Immature natural killer cell (primary cell): ENCODE data around the gene GATB. TPM values are rescaled to one million over a fixed set of nuclear protein-coding genes. Genes with fewer than 3 reads are reported as not detected.

Experiments
- DNase-seq, 3 donors: peaks; one replicate each; pipeline ENCODE4 v3.0.0; 2022; ENCODE audit warnings: mixed read lengths in 1 of 3
- H3K27ac Mint-ChIP-seq, 6 donors: one replicate each; pipeline ENCODE4 v1.8.0; 2020; ENCODE audit warnings: mixed read lengths in 6 of 6, mild to moderate bottlenecking in 5 of 6, inconsistent platforms in 4 of 6, moderate library complexity in 3 of 6
- H3K27me3 Mint-ChIP-seq, 3 donors: one replicate each; pipeline ENCODE4 v1.8.0; 2020 to 2021; ENCODE audit warnings: low read depth in 3 of 3, mild to moderate bottlenecking in 3 of 3, mixed read lengths in 3 of 3, moderate library complexity in 3 of 3, inconsistent platforms in 1 of 3
- H3K36me3 Mint-ChIP-seq, 3 donors: one replicate each; pipeline ENCODE4 v1.8.0; 2020; ENCODE audit warnings: mixed read lengths in 3 of 3, inconsistent platforms in 2 of 3, mild to moderate bottlenecking in 2 of 3
- H3K4me1 Mint-ChIP-seq, 2 donors: one replicate each; pipeline ENCODE4 v1.8.0; 2020; ENCODE audit warnings: inconsistent platforms in 2 of 2, mild to moderate bottlenecking in 2 of 2, mixed read lengths in 2 of 2, moderate library complexity in 1 of 2
- H3K4me3 Mint-ChIP-seq, 5 donors: one replicate each; pipeline ENCODE4 v1.8.0; 2020; ENCODE audit warnings: mild to moderate bottlenecking in 5 of 5, mixed read lengths in 5 of 5, inconsistent platforms in 3 of 5, moderate library complexity in 3 of 5
- H3K9me3 Mint-ChIP-seq, 6 donors: one replicate each; pipeline ENCODE4 v1.8.0; 2020; ENCODE audit warnings: mild to moderate bottlenecking in 6 of 6, mixed read lengths in 6 of 6, inconsistent platforms in 4 of 6, moderate library complexity in 3 of 6
- polyA plus RNA-seq, 3 donors: library from polyadenylated mRNA; unstranded; fragments of 300-500 nt; fragmentation: Illumina TruSeq; gene quantifications; one replicate each; pipeline ENCODE4 v1.2.3, GENCODE V29; 2021

GATB gene
- polyA plus RNA-seq, 3 donors from 2014 or later, result 7.2 to 16.2 (median 11.5) TPM

- peaks cover 2 to 12% (median 7%) of the 10 kb centered on the region in 3 donors for H3K27me3 Mint-ChIP-seq
- H3K4me1 Mint-ChIP-seq, result no peaks in the 10 kb centered on the region
- H3K27ac Mint-ChIP-seq, result no peak overlapping the region
- H3K9me3 Mint-ChIP-seq, result peaks cover 0 to 4% (median 0%) of the 10 kb centered on the region in 6 donors
- no peak overlapping the region for H3K4me3 Mint-ChIP-seq
- no peak for DNase-seq
- no peaks in the 10 kb centered on the region for H3K36me3 Mint-ChIP-seq
Measured at GRCh38 chr4:151626228-151626627, 134.6 kb downstream of the GATB start.

DNA sequence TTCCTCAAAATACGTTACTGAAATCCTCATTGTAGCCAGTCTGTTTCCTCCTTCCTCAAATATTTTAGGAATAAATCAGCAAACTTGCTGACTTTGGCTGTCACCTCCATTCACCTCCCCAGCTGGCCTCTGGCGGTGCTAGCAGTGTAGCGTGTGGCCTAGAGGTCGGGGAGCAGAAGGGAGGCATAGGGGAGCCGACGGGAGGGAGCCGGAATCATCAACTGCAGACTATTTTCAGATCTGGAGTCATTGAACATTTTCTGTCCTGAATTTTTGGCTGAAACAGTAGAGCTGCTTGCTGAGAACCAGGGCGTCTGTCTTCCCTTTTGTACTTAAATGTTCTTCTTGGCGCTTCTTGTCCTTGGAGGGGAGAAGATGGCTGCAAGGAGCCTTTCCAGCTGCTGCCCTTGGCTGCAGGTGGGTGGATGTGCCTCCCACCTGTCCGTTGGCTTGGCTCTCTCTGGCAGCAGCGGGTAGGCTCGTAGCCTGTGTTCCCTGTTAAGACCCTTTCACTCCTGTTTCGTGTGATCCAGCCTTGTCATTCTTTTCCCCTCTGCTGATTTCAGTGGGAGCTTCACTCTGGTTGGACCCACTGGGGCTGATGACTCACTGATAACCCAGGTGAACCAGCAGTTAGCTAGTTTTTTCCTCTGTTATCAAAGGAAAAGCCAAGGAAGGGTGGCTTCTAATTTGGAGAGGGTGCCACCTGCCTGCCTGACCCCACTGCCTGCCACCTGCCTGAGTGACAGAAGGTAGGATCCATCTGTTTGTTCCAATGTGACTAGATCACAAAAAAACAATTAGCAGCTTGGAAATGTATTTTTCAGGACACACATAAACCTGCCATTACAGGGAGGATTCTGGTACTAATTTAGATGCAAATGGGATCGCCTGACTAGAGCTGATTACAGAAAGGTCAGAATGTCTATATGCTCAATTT is 135.9 kb downstream of the GATB start:
- Mint-ChIP-seq H3K36me3 (no peaks in the 10 kb centered on the region), H3K4me1 (no peaks in the 10 kb centered on the region), H3K27me3 (peaks cover 2 to 10% (median 4%) of the 10 kb centered on the region in 3 donors), H3K9me3 (peaks cover 0 to 4% (median 0%) of the 10 kb centered on the region in 6 donors), H3K4me3 (no peak overlapping the region), H3K27ac (no peak overlapping the region)
- no peak for DNase-seq
